CD4-positive, alpha-beta T cell treated with Interleukin-10 for 1 hour (primary cell): ENCODE data around the gene PHC3.

Experiments used
- DNase-seq: peaks from one replicate; pipeline ENCODE4 v3.0.0-alpha.2; 2020

The PHC3 gene

GRCh38 chr3:170189398-170190256, 8.1 kb upstream of the PHC3 start:
- DNase-seq, result no peak

DNA sequence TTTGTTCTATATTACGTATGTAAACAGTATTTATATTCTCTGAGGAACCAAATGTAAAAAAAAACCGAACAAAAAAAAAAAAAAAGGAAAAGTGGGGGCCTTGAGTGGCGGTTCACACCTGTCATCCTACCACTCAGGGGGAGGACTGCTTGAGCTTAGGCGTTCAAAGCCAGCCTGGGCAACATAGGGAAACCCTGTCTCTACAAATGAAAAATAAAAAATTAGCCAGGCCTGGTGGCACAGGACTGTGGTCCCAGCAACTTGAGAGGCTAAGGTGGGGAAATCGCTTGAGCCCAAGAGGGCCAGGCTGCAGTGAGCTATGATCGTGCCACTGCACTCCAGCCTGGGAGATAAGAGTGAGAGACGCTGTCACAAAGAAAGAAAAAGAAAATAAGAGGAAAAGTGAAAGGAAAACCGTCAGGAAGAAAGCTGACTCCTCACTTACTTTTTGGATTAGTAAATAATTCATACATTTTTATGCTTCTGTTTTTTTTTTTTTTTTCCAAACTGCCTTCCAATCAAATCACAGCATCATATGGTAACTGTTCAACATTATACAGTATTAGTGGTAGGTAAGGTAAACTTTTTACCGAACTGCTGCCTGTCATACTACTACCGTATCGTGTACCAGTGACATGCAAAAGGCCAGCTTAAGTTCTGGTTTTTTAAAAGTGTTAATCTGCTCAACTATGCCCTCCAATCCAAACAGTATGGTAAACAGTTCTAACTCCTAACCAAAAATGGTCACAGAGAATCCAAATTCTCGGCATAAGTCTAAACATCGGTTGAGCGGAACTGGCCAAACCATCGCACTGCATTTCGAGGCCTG, 1.2 kb downstream of the PHC3 start:
- DNase-seq, result peak; percentile 56

DNA sequence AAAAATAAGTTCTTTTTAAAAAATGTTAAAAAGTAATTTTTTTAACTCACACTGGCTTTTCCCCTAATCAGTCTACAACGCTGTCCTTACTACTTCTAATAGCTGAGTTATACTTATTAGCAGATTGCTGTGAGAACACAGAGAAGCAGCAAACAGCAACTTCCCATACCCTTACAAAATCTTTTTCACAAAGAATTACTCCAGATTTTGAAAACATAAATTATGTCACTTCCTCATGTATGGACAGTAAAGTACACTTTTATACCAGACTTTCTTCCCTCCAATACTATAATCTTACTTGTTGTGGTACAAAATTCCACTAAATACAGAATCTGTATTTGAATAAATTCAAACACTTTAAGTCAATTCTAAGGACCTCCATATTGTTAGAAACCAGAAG, 2.1 kb downstream of the PHC3 start:
- DNase-seq, result no peak

DNA sequence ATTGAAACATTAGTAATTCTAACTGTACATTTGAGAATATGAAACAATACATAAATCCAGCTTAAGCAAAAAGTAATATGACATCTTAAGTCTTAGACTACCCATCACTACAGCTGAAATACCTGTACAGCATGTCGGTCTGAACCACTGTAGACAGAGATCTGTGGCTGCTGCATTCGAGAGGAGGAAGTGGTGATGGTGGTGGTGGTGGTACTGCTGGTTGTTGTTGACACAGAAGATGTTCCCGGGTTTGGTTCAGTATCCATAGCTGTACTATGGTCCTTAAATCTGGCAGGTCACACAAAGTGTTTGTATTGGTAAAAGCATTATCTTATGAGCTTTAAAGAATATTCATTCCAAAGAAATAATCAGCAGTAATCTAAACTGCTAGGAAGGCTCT, 2.9 kb downstream of the PHC3 start:
- DNase-seq, result peak; percentile 70

DNA sequence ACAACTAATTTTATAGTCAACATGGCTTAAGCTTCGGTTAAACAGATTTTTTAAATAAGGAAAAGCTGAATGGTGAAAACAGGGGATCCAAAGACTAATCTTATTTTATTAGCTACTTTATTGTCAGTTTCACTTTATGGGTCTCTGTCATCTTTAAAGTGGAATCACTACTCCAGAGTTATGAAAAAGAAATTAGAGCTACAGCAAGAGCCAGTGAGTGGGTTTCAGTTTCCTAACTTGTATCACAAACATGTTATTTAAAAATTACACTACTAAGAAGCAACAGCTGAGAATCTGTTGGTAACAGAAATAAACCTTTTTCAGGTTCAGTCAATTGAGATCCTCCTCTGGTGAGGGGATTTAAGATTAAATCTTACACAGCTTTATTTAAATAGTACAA, 10.0 kb downstream of the PHC3 start:
- DNase-seq, result no peak

DNA sequence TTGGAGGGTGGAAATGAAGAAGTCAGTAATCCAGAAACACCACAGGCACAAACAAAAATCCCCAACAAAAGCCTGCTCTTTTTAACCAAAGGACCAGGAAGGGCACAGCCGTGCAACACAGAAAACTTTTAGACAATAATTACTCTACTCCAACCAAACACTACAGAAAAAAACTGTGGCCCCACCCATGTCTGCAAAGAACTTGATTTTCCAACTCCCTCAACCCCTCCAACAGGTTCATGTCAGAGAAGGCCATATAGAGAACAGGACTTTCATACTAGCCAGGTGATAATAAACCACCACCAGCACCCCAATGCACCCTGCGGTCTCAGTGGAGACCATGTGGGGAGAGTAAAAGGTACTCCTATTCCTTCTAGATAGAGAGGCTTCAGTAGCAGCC, 16.8 kb downstream of the PHC3 start:
- no peak for DNase-seq

GRCh38 chr3:170163956-170164645, 17.4 kb downstream of the PHC3 start:
- no peak for DNase-seq

DNA sequence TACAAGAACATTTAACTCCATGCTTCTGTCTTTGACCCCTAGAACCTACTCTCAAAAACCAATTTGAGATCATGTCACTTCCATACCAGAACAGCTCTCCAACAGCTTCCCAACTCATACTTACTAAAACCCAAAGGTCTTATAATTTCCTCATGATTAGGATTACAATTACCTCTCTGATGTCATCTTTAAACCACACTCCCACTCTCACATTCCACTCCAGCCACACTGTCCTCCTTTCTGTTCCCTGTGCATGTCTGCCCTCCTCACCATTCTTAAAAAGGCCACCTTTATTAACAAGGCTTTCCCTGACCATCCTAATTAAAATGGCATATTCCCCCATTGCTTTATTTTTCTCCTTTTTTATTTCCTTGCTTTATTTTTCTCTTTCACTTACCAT, 18.9 kb downstream of the PHC3 start:
- no peak for DNase-seq

DNA sequence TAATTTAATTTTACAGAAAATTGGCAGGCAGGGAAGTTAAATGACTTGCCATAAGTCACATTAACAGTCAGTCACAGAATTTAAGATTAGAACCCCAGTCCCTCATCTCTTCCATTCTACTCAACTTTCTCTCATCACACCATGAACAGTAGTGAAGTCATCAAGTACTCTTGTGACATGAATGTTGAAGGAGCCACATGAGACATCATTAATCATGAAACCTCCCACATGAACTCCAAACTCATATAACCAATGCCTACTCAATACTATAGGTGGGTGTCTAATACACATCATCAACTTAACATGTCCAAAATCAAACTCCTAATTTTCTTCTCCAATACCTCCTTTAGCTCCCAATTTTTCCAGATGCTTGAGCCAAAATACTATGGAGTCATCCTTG, 19.5 kb downstream of the PHC3 start:
- DNase-seq, result no peak

DNA sequence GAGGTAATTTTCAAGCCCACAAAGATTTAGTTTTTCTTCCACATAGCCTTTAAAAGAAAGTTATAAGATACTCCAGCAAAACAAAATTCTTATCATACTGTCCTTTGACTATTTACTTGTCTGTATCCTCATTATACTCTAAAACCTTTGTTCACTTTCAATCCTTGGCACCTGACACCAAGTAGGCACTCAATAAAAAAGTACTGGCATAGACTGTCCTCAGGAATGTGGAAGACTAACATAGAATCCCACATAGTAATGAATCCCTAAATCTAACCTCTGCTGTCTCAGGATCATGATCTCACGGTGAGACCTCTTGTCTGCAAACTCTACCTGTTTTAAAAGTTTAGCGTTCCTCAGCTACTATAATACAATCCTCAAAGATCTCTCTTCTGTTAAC, 21.6 kb downstream of the PHC3 start:
- no peak for DNase-seq

DNA sequence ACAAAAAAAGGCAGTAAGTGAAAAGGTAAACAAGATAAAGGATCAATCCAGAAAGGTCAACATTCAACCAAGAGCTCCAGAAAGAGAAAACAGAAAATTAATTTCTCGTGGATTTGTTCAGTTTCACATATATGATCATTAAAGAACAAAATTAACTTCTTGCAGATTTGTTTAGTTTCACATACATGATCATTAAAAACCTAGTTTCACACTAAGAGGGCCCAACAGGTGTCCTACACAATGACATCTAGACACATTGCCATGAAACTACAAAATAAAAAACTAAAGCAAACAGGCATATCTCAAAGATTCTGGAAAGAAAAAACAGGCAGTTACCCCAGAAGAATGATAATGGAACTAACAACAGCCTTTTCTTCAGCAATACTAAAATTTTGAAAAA, 22.1 kb downstream of the PHC3 start:
- no peak for DNase-seq

GRCh38 chr3:170155604-170156003, 25.9 kb downstream of the PHC3 start:
- no peak for DNase-seq

DNA sequence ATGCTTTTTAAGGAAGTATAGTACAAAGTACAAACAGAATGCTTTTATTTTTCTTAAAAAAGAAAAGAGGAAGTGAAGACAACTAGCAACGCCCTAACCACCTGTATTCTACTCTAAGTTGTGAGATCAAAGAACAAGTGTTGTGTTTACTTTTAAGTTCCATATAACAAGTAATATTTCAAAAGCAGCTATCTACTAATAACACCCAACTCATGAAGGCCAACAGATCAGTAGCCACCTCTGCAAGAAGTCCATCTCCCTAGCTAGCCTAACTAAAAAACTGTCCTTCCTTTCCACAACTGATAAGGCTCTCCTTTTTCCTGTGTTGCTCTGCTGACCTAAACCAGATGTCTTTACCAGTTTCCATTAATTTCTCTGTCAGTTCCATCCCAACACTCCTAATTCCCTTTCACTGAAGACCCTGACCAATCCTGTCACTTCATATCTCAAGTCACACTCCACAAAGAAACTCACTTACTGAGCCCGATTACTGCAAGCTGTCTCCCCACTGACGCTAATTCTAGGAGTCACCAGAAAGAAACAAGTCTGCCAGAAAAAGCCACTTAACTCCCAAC, 26.9 kb downstream of the PHC3 start:
- DNase-seq, result peak; percentile 15

- DNase-seq, result no peak
Observed at GRCh38 chr3:170154084-170154483, 27.4 kb downstream of the PHC3 start.

GRCh38 chr3:170151536-170151935, 30.0 kb downstream of the PHC3 start:
- DNase-seq, result no peak

DNA sequence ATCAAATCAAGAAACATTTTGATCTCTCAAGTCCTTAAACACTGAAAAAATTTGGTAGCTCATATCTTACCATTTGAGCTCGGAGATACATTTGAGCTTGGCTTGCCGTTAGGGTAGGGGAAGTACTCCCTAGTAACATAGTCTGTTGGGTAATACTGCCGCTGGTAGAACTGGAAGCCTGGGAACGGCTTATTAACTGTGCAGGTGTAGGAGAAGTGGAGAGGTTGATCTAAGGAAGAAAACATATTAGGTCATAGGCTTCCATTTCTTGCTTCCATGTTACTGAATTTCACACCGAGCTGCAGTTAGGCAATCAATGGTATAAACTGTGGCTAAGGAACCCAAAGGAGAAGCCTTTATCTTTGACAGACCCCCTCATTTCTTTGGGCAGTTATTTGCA, 32.5 kb downstream of the PHC3 start:
- no peak for DNase-seq

GRCh38 chr3:170145278-170145677, 36.3 kb downstream of the PHC3 start:
- DNase-seq, result no peak

DNA sequence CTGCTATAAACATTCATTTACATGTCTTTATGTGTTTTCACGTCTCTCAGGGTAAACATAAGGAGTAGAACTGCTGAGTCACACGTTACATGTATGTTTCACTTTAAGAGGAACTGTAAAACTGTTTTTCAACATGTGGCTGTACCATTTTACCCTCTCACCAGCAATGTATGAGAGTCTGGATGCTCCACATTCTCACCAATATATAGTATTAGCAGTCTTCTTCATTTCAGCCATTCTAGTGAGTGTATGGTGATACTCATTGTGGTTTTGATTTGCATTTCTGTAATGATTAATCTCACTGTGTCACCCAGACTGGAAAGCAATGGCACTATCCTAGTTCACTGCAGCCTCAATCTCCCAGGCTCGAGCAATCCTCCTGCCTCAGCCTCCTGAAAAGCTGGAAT, 37.1 kb downstream of the PHC3 start:
- DNase-seq, result no peak

- no peak for DNase-seq
Observed at GRCh38 chr3:170142373-170142772, 39.2 kb downstream of the PHC3 start.

GRCh38 chr3:170137986-170138385, 43.5 kb downstream of the PHC3 start:
- no peak for DNase-seq

GRCh38 chr3:170132335-170132734, 49.2 kb downstream of the PHC3 start:
- no peak for DNase-seq

- DNase-seq, result no peak
Observed at GRCh38 chr3:170130532-170130931, 51.0 kb downstream of the PHC3 start.

DNA sequence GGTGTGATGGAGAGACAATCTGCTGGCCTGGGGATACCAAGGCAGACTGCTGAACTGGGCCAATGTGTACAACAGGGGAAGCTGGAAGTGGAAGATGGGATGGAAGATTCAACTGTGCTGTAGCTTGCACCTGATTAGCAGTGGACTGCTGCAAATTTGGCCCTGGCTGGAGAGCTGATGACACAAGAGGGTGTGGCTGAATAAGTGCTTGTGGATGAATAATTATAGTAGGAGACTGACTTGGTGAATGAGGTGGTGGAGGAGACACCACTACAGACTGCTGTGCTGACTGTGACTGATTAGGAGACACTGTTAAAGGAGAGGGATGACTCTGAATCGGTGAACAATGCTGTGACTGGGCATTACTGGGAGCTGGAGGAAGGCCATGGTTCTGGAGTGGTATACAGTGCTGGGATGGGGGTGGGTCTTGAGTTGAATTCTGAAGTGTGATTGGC, 52.5 kb downstream of the PHC3 start:
- DNase-seq, result no peak
